ENCODE data around the gene SLC5A9. TPM values are rescaled to one million over a fixed set of nuclear protein-coding genes. Genes with fewer than 3 reads are reported as not detected.

The SLC5A9 gene
- total RNA-seq, 1 experiment from 2014 or later = not detected

DNA sequence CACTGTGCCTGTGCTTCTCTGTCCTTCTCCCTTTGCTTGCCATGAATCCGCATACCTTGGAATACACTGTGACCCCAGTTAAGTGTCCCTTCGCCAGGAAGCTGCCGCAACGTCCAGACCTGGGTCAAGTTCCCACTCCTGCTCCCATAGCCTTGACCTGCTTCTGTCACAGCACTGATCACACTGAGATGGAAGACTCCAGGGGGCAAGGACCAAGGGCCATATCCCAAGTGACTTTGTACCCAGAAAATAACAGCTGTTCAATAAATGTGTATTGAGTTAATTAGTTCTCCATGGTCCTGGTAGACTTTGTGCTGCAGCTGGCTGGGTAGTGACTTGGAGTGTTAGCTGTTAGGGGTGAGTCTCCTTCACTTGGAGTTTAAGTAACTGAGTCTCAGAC, 25.8 kb downstream of the SLC5A9 start:
- H2BK15ac ChIP-seq (ENCODE audit: low read depth, low read length) = no peak overlapping the region
- no peak overlapping the region for H3T11ph ChIP-seq (ENCODE audit: low read length)
- no peaks in the 10 kb centered on the region for H3K4me1 ChIP-seq (ENCODE audit: insufficient read depth, low read length)
- H3K27ac Mint-ChIP-seq = no peak overlapping the region
- no peak overlapping the region for H3K18ac ChIP-seq (ENCODE audit: insufficient read length, low read depth, low read length)
- WGBS (ENCODE audit: extremely low coverage, insufficient read length, low lambda C conversion rate) = no CpG with 5 or more reads among the region's 4 CpGs
- no peaks in the 10 kb centered on the region for H3K9me3 ChIP-seq (ENCODE audit: control insufficient read depth, low read depth, low read length)
- no peak overlapping the region for H2BK20ac ChIP-seq (ENCODE audit: low read depth, low read length, poor library complexity, severe bottlenecking)
- no peak for DNase-seq
- no peaks in the 10 kb centered on the region for H3K79me2 ChIP-seq (ENCODE audit: insufficient read depth, low read length)
- H2BK5ac ChIP-seq (ENCODE audit: insufficient read length, low read length) = no peak overlapping the region
- no peak overlapping the region for H3K4me3 Mint-ChIP-seq
- H2AK5ac ChIP-seq (ENCODE audit: insufficient read length, low read length) = no peak overlapping the region
- no peak overlapping the region for H2BK120ac ChIP-seq (ENCODE audit: low read depth, low read length, poor library complexity, severe bottlenecking)
- TF ChIP-seq, protein P1, sequence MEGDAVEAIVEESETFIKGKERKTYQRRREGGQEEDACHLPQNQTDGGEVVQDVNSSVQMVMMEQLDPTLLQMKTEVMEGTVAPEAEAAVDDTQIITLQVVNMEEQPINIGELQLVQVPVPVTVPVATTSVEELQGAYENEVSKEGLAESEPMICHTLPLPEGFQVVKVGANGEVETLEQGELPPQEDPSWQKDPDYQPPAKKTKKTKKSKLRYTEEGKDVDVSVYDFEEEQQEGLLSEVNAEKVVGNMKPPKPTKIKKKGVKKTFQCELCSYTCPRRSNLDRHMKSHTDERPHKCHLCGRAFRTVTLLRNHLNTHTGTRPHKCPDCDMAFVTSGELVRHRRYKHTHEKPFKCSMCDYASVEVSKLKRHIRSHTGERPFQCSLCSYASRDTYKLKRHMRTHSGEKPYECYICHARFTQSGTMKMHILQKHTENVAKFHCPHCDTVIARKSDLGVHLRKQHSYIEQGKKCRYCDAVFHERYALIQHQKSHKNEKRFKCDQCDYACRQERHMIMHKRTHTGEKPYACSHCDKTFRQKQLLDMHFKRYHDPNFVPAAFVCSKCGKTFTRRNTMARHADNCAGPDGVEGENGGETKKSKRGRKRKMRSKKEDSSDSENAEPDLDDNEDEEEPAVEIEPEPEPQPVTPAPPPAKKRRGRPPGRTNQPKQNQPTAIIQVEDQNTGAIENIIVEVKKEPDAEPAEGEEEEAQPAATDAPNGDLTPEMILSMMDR (conservative IDR thresholded peaks at IDR 0.05) = no peak
- no peaks in the 10 kb centered on the region for H3K9me3 Mint-ChIP-seq
- no peak overlapping the region for H2AFZ ChIP-seq (ENCODE audit: low read length)
- no peaks in the 10 kb centered on the region for H4K20me1 ChIP-seq (ENCODE audit: control insufficient read depth, insufficient read depth, insufficient read length)
- H2BK12ac ChIP-seq (ENCODE audit: insufficient read length, low read depth, low read length) = no peak overlapping the region
- H3K23me2 ChIP-seq (ENCODE audit: insufficient read length, low read depth, low read length, poor library complexity, severe bottlenecking) = no peaks in the 10 kb centered on the region
- no peak overlapping the region for H3K23ac ChIP-seq (ENCODE audit: insufficient read length, low read depth, low read length)
- no peaks in the 10 kb centered on the region for H3K27me3 Mint-ChIP-seq (ENCODE audit: low read depth)
- H3K9ac ChIP-seq (ENCODE audit: extremely low read depth, insufficient read length, low read length) = no peak overlapping the region
- H3K14ac ChIP-seq (ENCODE audit: insufficient read depth, low read length) = no peak overlapping the region
- no peak overlapping the region for H4K91ac ChIP-seq (ENCODE audit: insufficient read length, low read depth, low read length)
- no peak overlapping the region for H3K27ac ChIP-seq (ENCODE audit: insufficient read length, low read depth, low read length)
- H3K36me3 Mint-ChIP-seq (ENCODE audit: insufficient read depth in 1 of 3, low read depth in 3 of 3) = no peaks in the 10 kb centered on the region
- no peak overlapping the region for H4K5ac ChIP-seq (ENCODE audit: insufficient read length, low read depth, low read length)
- H3K56ac ChIP-seq (ENCODE audit: insufficient read length, low read depth, low read length) = no peak overlapping the region
- no peaks in the 10 kb centered on the region for H3K27me3 ChIP-seq (ENCODE audit: insufficient read depth, low read length)
- peaks cover 2% of the 10 kb centered on the region in 2 experiments; a peak in 1 of 4 replicates for H3K4me1 Mint-ChIP-seq
- H3K79me1 ChIP-seq (ENCODE audit: insufficient read depth, low read depth, low read length, poor library complexity, severe bottlenecking) = no peaks in the 10 kb centered on the region
- H3K4me2 ChIP-seq (ENCODE audit: insufficient read depth, insufficient read length, low read length) = no peak overlapping the region
- H4K8ac ChIP-seq (replicated peaks; ENCODE audit: insufficient read length, low read depth, low read length) = no peak overlapping the region
- no peak overlapping the region for H3K4ac ChIP-seq (ENCODE audit: low read depth, low read length)

Measured in H9 (cell line).